K562 (cell line): ENCODE data around the gene FKBP15. TPM values are rescaled to one million over a fixed set of nuclear protein-coding genes. Genes with fewer than 3 reads are reported as not detected.

Experiments used
- CXXC5 ChIP-seq: fragments of 250-450 bp; sonication (Bioruptor Pico); IDR thresholded peaks from 2 replicates; pipeline ENCODE4 v1.8.0; 2022; ENCODE audit warnings: inconsistent platforms, mild to moderate bottlenecking, moderate library complexity
- FOS ChIP-seq: IDR thresholded peaks from 3 replicates; pipeline ENCODE4 v1.6.1; 2011; ENCODE audit not compliant: insufficient read length; ENCODE audit errors: extremely low read depth
- MAZ ChIP-seq, 2 experiments: fragments of 450-650 bp in 1 of 2; sonication (generic) in 1 of 2; formaldehyde crosslinking; IDR thresholded peaks in 1 of 2; conservative IDR thresholded peaks in 1 of 2; 2 replicates each; pipeline versions ENCODE4 v1.4.0 to v1.5.0; 2020; ENCODE audit warnings: mild to moderate bottlenecking in 1 of 2, missing genetic modification reagents in 1 of 2
- MTA1 ChIP-seq: fragments of 450-650 bp; IDR thresholded peaks from 2 replicates; pipeline ENCODE4 v1.6.1; 2017; ENCODE audit warnings: borderline replicate concordance
- NFYB ChIP-seq: IDR thresholded peaks from 2 replicates; pipeline ENCODE4 v1.6.1; 2011; ENCODE audit warnings: mild to moderate bottlenecking, moderate library complexity; ENCODE audit not compliant: insufficient read length; ENCODE audit errors: extremely low read depth
- PHF21A ChIP-seq: fragments of 450-650 bp; IDR thresholded peaks from 2 replicates; pipeline ENCODE4 v1.6.1; 2017; ENCODE audit warnings: low read depth, borderline replicate concordance
- TEAD1 ChIP-seq, 2 experiments: fragments of 450-650 bp in 1 of 2; sonication (generic) in 1 of 2; formaldehyde crosslinking; IDR thresholded peaks; 2 replicates each; pipeline versions ENCODE4 v1.4.0 to v1.8.0; 2020 to 2022; ENCODE audit warnings: mild to moderate bottlenecking in 2 of 2, missing genetic modification reagents in 1 of 2
- WHSC1 ChIP-seq: IDR thresholded peaks from one replicate; pipeline ENCODE4 v1.6.1; 2012; ENCODE audit warnings: low read length, control low read depth, inconsistent platforms
- ZNF324 ChIP-seq: fragments of 250-450 bp; sonication (Bioruptor Pico); IDR thresholded peaks from 2 replicates; pipeline ENCODE4 v1.4.0; 2020; ENCODE audit warnings: mild to moderate bottlenecking
- polyA plus RNA-seq, 8 experiments: library from polyadenylated mRNA; depleted of rRNA in 4 of 8; stranded (reverse) in 5 of 8; unstranded in 3 of 8; fragments of >200 nt; fragmentation: Nextera tagmentation in 2 of 8; fragmentation: Illumina TruSeq in 1 of 8; extraction: Ambion mirVana in 2 of 8; extraction: Trizol in 1 of 8; gene quantifications; 2 replicates each; pipeline versions ENCODE4 v1.2.1 to v1.2.3, GENCODE V29; 2011 to 2014; ENCODE audit warnings: inconsistent platforms in 1 of 8, missing spikeins in 1 of 8
- total RNA-seq, 7 experiments: library from RNA; depleted of rRNA in 6 of 7; stranded (reverse); fragments of >200 nt in 6 of 7; fragmentation: Illumina TruSeq in 2 of 7; extraction: Trizol in 2 of 7; gene quantifications; 2 replicates each; pipeline versions ENCODE4 v1.2.1 to v1.2.3, GENCODE V29; 2011 to 2021; ENCODE audit warnings: low replicate concordance in 1 of 7
- TF ChIP-seq, protein P1 (sequence below): IDR thresholded peaks from 3 replicates; pipeline ENCODE4 v1.6.1; 2011; ENCODE audit warnings: borderline replicate concordance, mild to moderate bottlenecking; ENCODE audit not compliant: insufficient read length, insufficient read depth
- TF ChIP-seq, protein P2 (sequence below): conservative IDR thresholded peaks from 2 replicates; pipeline ENCODE4 v1.6.1; 2011; ENCODE audit warnings: low read depth, mild to moderate bottlenecking, low read length; ENCODE audit not compliant: control insufficient read depth

FKBP15 gene
- total and polyA plus RNA-seq, 9 of the 15 experiments (the other 6 are each of a cell fraction or from before 2014, with no cell fraction given): 8.7 to 38.0 (median 18.9) TPM

DNA sequence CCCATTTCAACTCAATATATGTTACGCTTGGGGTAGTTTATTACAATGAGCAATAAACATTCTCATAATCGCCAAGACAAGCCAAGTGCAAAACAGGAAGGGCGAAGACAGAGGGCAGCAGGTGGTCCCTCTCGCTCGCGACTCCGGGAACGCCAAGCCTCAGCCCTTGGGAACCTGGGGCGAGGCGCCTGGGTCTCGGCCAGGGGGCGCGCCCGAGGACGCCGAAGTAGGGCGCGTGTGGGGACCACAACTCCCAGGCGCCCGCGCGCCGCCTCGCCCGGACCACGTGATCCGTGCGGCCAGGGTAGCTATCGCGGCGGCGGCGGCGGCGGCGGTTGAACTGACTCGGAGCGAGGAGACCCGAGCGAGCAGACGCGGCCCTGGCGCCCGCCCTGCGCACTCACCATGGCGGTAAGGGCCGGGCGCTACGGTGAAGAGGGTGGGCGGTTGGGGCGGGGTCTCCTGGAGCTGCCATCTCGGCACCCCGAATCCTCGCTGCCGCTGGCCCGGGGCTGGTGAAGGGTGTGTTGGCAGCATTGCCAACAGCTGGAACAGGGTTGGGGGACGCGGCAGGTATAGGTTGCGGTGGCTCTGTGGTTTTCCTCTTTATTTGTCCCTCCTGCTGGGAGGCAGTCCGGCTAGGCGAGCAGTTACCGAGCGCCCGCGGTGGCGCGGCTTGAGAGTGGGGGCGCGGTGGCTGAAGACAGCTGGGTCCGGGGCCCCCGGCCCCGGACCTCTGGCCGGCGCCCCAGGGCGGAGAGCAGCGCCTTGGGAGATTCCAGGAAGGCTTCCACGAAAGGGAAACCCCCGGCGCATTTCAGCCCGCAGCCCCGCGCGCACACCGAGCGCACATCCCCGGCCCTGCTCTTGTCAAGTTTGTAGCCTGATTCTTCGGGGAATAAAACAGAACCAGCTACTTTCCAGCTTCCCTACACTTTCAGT is 70.1 kb downstream of the FKBP15 start, which contains the start of gene SLC31A2 (continued):
- TF ChIP-seq, protein P1, sequence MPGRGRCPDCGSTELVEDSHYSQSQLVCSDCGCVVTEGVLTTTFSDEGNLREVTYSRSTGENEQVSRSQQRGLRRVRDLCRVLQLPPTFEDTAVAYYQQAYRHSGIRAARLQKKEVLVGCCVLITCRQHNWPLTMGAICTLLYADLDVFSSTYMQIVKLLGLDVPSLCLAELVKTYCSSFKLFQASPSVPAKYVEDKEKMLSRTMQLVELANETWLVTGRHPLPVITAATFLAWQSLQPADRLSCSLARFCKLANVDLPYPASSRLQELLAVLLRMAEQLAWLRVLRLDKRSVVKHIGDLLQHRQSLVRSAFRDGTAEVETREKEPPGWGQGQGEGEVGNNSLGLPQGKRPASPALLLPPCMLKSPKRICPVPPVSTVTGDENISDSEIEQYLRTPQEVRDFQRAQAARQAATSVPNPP: no peak
- TF ChIP-seq, protein P2, sequence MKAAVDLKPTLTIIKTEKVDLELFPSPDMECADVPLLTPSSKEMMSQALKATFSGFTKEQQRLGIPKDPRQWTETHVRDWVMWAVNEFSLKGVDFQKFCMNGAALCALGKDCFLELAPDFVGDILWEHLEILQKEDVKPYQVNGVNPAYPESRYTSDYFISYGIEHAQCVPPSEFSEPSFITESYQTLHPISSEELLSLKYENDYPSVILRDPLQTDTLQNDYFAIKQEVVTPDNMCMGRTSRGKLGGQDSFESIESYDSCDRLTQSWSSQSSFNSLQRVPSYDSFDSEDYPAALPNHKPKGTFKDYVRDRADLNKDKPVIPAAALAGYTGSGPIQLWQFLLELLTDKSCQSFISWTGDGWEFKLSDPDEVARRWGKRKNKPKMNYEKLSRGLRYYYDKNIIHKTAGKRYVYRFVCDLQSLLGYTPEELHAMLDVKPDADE: peak; percentile 96
- TF ChIP-seq PHF21A (no peak), MTA1 (no peak; the same call in 1 of the 2 replicates), FOS (no peak), MAZ (CRISPR knock-in tag; conservative IDR thresholded peaks at IDR 0.05 in 1 of 2, IDR thresholded peaks at IDR 0.05 in 1 of 2) (0 out of 4 replicates have a peak, but pooled peaks have one; percentile 34 to 54), CXXC5 (peak; percentile 96), NFYB (no peak), ZNF324 (CRISPR knock-in tag) (peak; percentile 35; the same call in 1 of the 2 replicates), WHSC1 (no peak), TEAD1 (CRISPR knock-in tag; IDR thresholded peaks at IDR 0.05) (peak in 1 of 2 experiments; percentile 78; a peak in 1 of 4 replicates)
